RCC 7860 (cell line): Measurements from ENCODE around the gene ZNF576.
"Not testable (repeated sequence)": the region's sequence is repeated elsewhere in the genome, so short reads cannot be mapped to it uniquely, and the experiment has no call there.

ENCODE experiments used
- DNase-seq: peaks from one replicate; pipeline ENCODE4 v3.0.0-alpha.2; 2015; ENCODE audit warnings: low spot score
- FAIRE-seq: peaks from 2 replicates; lab custom pipeline; 2012; peaks lifted over from hg19 to GRCh38; lab: Jason Lieb, UNC

Gene ZNF576

GRCh38 chr19:43597876-43598275 is 1.5 kb downstream of the ZNF576 start:
- DNase-seq (no peak), FAIRE-seq (no peak)

- no peak for DNase-seq
- no peak for FAIRE-seq
Observed at GRCh38 chr19:43598445-43599240, 2.2 kb downstream of the ZNF576 start.

DNA sequence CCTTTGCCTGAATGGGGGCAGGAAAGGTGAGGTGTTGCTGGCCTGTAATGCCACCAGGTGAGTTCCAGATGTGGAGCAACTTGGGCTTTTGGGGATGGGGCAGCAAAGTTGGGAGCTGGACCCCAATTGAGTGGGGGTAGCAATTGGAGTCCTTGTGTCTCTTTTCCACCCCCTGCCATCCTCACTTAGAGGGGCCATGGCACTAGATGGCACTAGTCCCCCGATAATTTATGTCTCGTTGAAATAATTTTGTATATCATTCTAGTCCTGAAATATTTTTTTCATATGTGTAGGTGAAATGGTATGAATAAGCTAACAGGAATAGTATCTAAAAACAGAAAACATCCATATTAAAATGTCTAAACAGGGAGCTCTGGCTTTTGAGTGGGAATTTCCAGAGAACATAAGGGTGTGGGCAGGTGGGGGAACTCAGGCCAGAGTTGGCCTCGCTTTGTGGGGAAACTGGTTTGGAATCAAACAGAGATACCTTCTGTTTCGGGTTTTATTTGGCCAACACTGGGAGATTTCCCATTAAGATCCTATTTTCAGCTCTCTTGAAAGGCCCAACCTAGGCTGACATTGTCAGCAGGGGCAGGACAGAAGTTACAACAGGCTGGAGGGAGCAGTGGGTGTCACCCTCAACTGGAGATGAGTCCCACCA is 3.4 kb downstream of the ZNF576 start:
- no peak for DNase-seq
- no peak for FAIRE-seq

DNA sequence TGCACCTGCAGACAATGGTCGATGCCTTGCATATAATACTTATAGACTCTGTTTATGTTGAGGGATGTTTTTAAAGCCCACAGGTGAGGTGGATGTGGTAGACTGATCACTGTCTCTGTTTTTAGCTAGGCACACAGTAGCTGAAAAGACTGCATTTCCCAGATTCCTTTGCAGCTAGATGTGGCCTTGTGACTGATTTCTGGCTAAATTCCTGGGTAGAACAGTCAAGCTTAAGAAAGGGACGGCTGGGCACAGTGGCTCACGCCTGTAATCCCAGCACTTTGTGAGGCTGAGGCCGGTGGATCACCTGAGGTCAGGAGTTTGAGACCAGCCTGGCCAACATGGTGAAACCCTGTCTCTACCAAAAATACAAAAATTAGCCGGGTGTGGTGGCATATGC is 3.9 kb downstream of the ZNF576 start:
- not testable (repeated sequence) for FAIRE-seq, DNase-seq

- FAIRE-seq (no peak), DNase-seq (no peak)
Observed at GRCh38 chr19:43605875-43606568, 9.6 kb downstream of the ZNF576 start.

- DNase-seq (no peak), FAIRE-seq (no peak)
Observed at GRCh38 chr19:43606569-43607229, 10.3 kb downstream of the ZNF576 start.

GRCh38 chr19:43607238-43608205 is 11.1 kb downstream of the ZNF576 start:
- DNase-seq, result no peak
- no peak for FAIRE-seq

- DNase-seq, result no peak
- FAIRE-seq, result no peak
Observed at GRCh38 chr19:43609872-43610271, 13.5 kb downstream of the ZNF576 start.

- no peak for FAIRE-seq
- DNase-seq, result no peak
Observed at GRCh38 chr19:43610493-43610892, 14.1 kb downstream of the ZNF576 start.

GRCh38 chr19:43611788-43612187 is 15.4 kb downstream of the ZNF576 start, which contains the start of gene SRRM5:
SRRM5 (plus strand) TSS chr19:43612088; CDS start chr19:43612122, 34 bp downstream.
- DNase-seq, result no peak
- FAIRE-seq, result no peak

GRCh38 chr19:43612374-43612773 is 16.0 kb downstream of the ZNF576 start:
- FAIRE-seq (no peak), DNase-seq (no peak)

- no peak for FAIRE-seq
- DNase-seq, result no peak
Observed at GRCh38 chr19:43616306-43616705, 19.9 kb downstream of the ZNF576 start.

DNA sequence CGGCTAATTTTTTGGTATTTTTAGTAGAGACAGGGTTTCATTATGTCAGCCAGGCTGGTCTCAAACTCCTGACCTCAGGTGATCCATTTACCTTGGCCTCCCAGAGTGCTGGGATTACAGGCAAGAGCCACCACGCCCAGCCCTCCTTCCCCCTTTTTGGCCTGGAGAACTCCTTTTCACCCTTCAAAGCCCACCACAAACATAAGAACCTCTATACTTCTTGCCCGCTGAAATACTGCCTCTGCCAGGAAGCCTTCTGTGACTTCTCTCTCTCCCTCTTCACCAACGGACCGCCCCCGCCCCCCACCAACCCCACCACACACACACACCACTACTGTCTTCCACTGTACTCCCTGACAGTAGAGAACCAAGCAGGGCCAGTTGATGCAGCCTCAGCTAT is 20.6 kb downstream of the ZNF576 start:
- FAIRE-seq, result no peak
- DNase-seq, result no peak

DNA sequence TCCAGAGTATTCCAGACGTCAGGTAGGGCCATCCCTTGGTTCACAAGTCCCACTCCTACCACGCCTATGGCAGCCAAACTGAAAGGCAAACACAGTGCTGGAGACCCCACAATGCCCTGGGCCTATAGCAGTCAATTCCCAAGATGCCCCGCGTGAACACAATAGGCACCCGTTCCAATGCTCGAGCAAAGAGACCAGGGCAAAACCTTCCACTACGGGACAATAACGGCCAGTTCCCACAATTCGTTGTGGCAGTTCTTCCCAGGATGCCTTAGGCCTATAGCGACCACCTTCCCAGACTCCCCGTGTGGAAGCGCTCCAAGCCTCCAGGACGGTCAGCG is 22.5 kb downstream of the ZNF576 start:
- peak; percentile 17 for DNase-seq
- no peak for FAIRE-seq

DNA sequence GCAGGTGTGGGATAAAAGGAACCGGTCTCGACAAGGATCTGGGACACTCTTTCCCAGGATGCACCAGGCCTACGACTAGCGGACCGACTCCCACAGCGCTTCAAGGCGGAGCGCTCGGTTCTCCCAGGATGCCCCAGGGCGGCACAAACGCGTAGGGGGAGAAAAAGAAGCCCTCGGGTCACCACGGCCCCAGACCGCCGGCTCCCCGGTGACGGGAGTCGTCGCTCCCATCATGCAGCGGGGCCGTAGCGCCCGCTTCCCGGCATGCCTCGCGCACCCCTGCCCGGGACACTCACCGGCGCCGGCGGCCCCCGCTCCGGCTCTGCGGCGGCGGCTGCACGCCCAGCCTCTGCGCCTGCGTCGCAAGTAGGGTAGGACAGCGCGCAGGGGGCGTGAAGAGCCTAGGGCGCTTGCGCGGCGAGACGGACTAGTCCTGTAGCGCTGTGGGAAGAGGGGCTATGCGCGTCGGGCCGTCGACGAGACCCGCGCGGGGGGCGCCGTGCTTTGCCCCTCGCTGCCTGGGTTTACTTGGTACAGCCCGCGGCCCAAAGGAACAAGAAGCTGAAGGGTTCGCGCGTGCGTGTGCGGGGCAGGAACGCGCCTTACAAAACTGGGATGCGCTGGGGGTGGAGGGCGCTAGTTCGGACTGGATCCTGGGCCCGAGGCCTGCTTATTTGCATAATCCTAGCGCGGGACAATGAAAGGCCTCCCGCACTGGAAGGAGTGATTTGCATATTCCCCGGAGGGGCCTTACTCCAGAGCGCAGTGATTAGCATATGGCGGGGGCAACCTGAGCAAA is 23.1 kb downstream of the ZNF576 start, which contains the start of gene ZNF428:
ZNF428 (minus strand) TSS at position 368 of the 799 bp plus-strand sequence. CDS start 5,325 bp downstream, outside the sequence.
- peak; percentile 51 for DNase-seq
- no peak for FAIRE-seq

- no peak for DNase-seq
- FAIRE-seq, result no peak
Observed at GRCh38 chr19:43620061-43621001, 23.9 kb downstream of the ZNF576 start.

DNA sequence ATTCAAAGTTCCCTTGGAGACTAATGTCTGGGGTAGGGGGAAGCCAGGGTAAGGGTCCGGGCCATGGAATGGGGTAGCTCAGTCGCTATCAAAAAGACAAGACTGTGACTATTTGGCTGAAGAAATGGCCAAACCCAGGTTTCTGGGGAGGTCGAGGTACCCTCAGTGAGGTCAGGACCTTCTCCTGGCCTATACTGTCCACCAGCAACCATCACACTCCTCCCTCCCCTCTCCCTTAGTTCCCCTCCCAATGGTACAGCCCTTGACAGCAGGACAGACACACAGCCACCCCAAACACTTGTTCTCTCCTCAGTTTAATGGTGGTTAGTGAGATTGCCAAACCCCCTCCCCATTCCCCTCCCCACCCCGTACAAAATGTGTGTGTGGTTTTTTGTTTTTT is 25.7 kb downstream of the ZNF576 start:
- DNase-seq, result no peak
- no peak for FAIRE-seq

- no peak for DNase-seq
- FAIRE-seq, result no peak
Observed at GRCh38 chr19:43622956-43623355, 26.6 kb downstream of the ZNF576 start.
